Osteoblast (primary cell): ENCODE results near the gene TTC38. TPM values are rescaled to one million over a fixed set of nuclear protein-coding genes. Genes with fewer than 3 reads are reported as not detected.

Experiments
- DNase-seq: peaks from one replicate; pipeline ENCODE4 v3.0.0; 2011; ENCODE audit warnings: low spot score, mixed read lengths; ENCODE audit not compliant: insufficient read length; ENCODE audit errors: missing footprints
- H2AFZ ChIP-seq: 2 replicates; pipeline ENCODE4 v1.6.0; 2011; ENCODE audit warnings: mild to moderate bottlenecking, low read length
- H3K27ac ChIP-seq: 2 replicates; pipeline ENCODE4 v1.5.1; 2011; ENCODE audit warnings: mild to moderate bottlenecking, low read depth, low read length, moderate library complexity
- H3K27me3 ChIP-seq: 2 replicates; pipeline ENCODE4 v1.6.0; 2012; ENCODE audit warnings: mild to moderate bottlenecking, control low read depth, inconsistent platforms, low read length, moderate library complexity; ENCODE audit not compliant: insufficient read depth
- H3K36me3 ChIP-seq: 2 replicates; pipeline ENCODE4 v1.5.1; 2011; ENCODE audit warnings: mild to moderate bottlenecking, low read length, control low read depth, moderate library complexity; ENCODE audit not compliant: insufficient read depth
- H3K4me1 ChIP-seq: 2 replicates; pipeline ENCODE4 v1.5.1; 2011; ENCODE audit warnings: mild to moderate bottlenecking, low read length, control low read depth, moderate library complexity; ENCODE audit not compliant: insufficient read depth
- H3K4me2 ChIP-seq: 2 replicates; pipeline ENCODE4 v1.6.0; 2011; ENCODE audit warnings: mild to moderate bottlenecking, low read length; ENCODE audit not compliant: insufficient read depth
- H3K4me3 ChIP-seq: fragments of 200-600 bp; sonication (generic); 3 replicates; pipeline ENCODE4 v1.5.1; 2012; ENCODE audit warnings: mild to moderate bottlenecking, low read length, inconsistent platforms; ENCODE audit not compliant: insufficient read depth
- H3K79me2 ChIP-seq: 2 replicates; pipeline ENCODE4 v1.6.0; 2012; ENCODE audit warnings: mild to moderate bottlenecking, low read length, control low read depth, inconsistent platforms; ENCODE audit not compliant: insufficient read depth
- H3K9me3 ChIP-seq: 2 replicates; pipeline ENCODE4 v1.5.1; 2011; ENCODE audit warnings: low read depth, low read length, control low read depth
- H4K20me1 ChIP-seq: 2 replicates; pipeline ENCODE4 v1.6.0; 2012; ENCODE audit warnings: mild to moderate bottlenecking, low read length, control low read depth; ENCODE audit not compliant: insufficient read depth
- total RNA-seq: library from RNA; depleted of rRNA; stranded (reverse); fragments of >200 nt; gene quantifications from 2 replicates; pipeline ENCODE4 v1.2.3, GENCODE V29; 2012
- TF ChIP-seq, protein P1 (sequence below): IDR thresholded peaks from 2 replicates; pipeline ENCODE4 v1.5.1; 2011; ENCODE audit warnings: mild to moderate bottlenecking, low read depth, low read length, moderate library complexity; ENCODE audit errors: extremely low read depth

TTC38 gene
- total RNA-seq, 1 donor, result 29.3 TPM

- peaks cover 9% of the 10 kb centered on the region for H3K4me1 ChIP-seq
- H3K27ac ChIP-seq, result peak within 1 kb of the TSS; percentile 56
- TF ChIP-seq, protein P1, sequence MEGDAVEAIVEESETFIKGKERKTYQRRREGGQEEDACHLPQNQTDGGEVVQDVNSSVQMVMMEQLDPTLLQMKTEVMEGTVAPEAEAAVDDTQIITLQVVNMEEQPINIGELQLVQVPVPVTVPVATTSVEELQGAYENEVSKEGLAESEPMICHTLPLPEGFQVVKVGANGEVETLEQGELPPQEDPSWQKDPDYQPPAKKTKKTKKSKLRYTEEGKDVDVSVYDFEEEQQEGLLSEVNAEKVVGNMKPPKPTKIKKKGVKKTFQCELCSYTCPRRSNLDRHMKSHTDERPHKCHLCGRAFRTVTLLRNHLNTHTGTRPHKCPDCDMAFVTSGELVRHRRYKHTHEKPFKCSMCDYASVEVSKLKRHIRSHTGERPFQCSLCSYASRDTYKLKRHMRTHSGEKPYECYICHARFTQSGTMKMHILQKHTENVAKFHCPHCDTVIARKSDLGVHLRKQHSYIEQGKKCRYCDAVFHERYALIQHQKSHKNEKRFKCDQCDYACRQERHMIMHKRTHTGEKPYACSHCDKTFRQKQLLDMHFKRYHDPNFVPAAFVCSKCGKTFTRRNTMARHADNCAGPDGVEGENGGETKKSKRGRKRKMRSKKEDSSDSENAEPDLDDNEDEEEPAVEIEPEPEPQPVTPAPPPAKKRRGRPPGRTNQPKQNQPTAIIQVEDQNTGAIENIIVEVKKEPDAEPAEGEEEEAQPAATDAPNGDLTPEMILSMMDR, result no peak
- no peaks in the 10 kb centered on the region for H3K27me3 ChIP-seq
- peak within 1 kb of the TSS; percentile 87 for H3K4me3 ChIP-seq
- H3K36me3 ChIP-seq, result no peaks in the 10 kb centered on the region
- peaks cover 6% of the 10 kb centered on the region for H3K79me2 ChIP-seq
- no peaks in the 10 kb centered on the region for H4K20me1 ChIP-seq
- peak; percentile 100 for DNase-seq
- peak within 1 kb of the TSS; percentile 95 for H3K4me2 ChIP-seq
- peaks cover 2% of the 10 kb centered on the region for H3K9me3 ChIP-seq
- H2AFZ ChIP-seq, result peak within 1 kb of the TSS; percentile 92
Observed at GRCh38 chr22:46250035-46250782, 17.6 kb upstream of the TTC38 start, which contains the start of gene CDPF1. CDPF1 (minus strand) TSS chr22:46250293; CDS start chr22:46248284, 2,009 bp downstream.

DNA sequence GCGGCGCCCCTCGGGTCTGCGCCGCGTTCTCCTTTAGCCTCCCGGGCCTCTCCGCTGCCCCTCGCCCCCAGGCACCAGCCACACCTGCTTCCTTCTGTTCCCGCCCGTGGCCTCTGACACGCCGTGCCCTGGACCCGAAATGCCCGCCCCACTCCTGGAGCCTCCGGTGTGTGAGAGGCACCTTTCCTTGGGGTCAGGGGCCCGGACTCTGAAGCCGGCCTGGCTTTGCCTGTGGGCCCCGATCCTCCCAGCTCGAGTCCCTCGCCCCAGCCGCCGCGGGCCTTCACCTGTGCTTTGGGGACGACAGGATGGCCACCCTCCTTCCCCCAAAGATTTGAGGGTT is 17.1 kb upstream of the TTC38 start:
- Histone ChIP-seq H3K4me2 (peak overlapping the region; percentile 95), H3K4me3 (peak overlapping the region; percentile 87), H3K27ac (peak overlapping the region; percentile 56), H3K4me1 (peaks cover 9% of the 10 kb centered on the region), H3K27me3 (no peaks in the 10 kb centered on the region), H3K36me3 (no peaks in the 10 kb centered on the region), H2AFZ (peak overlapping the region; percentile 76), H3K79me2 (peaks cover 6% of the 10 kb centered on the region), H3K9me3 (peaks cover 2% of the 10 kb centered on the region), H4K20me1 (no peaks in the 10 kb centered on the region)
- no peak for DNase-seq
- TF ChIP-seq, protein P1, result no peak

GRCh38 chr22:46251266-46251665 is 16.5 kb upstream of the TTC38 start:
- peaks cover 6% of the 10 kb centered on the region for H3K79me2 ChIP-seq
- H3K27ac ChIP-seq, result no peak overlapping the region
- H3K4me3 ChIP-seq, result peak overlapping the region; percentile 87
- no peaks in the 10 kb centered on the region for H4K20me1 ChIP-seq
- TF ChIP-seq, protein P1, result no peak
- peak overlapping the region; percentile 95 for H3K4me2 ChIP-seq
- peaks cover 9% of the 10 kb centered on the region for H3K4me1 ChIP-seq
- peaks cover 2% of the 10 kb centered on the region for H3K9me3 ChIP-seq
- H3K36me3 ChIP-seq, result no peaks in the 10 kb centered on the region
- DNase-seq, result no peak
- H2AFZ ChIP-seq, result peak overlapping the region; percentile 76
- no peaks in the 10 kb centered on the region for H3K27me3 ChIP-seq

GRCh38 chr22:46251816-46252380 is 15.9 kb upstream of the TTC38 start:
- H3K9me3 ChIP-seq, result peaks cover 2% of the 10 kb centered on the region
- H3K4me2 ChIP-seq, result peak overlapping the region; percentile 95
- no peaks in the 10 kb centered on the region for H3K36me3 ChIP-seq
- H3K27me3 ChIP-seq, result no peaks in the 10 kb centered on the region
- H3K4me1 ChIP-seq, result peaks cover 9% of the 10 kb centered on the region
- H3K27ac ChIP-seq, result no peak overlapping the region
- H2AFZ ChIP-seq, result no peak overlapping the region
- H3K4me3 ChIP-seq, result no peak overlapping the region
- H3K79me2 ChIP-seq, result peaks cover 6% of the 10 kb centered on the region
- H4K20me1 ChIP-seq, result no peaks in the 10 kb centered on the region
- DNase-seq, result no peak
- TF ChIP-seq, protein P1, result no peak
